Mesodermal cell (in vitro differentiated cells): ENCODE data around the gene OBSL1.

Source experiments
- H3K27ac ChIP-seq: 2 replicates; pipeline ENCODE4 v1.7.0; 2013; ENCODE audit warnings: mild to moderate bottlenecking, low read depth, low read length, moderate library complexity; ENCODE audit not compliant: severe bottlenecking
- H3K36me3 ChIP-seq: 2 replicates; pipeline ENCODE4 v1.7.1; 2013; ENCODE audit warnings: mild to moderate bottlenecking, low read length, moderate library complexity; ENCODE audit not compliant: control insufficient read depth, insufficient read depth
- H3K4me1 ChIP-seq: one replicate; pipeline ENCODE4 v1.7.1; 2013; ENCODE audit warnings: mild to moderate bottlenecking, low read length; ENCODE audit not compliant: insufficient read depth, control insufficient read depth, poor library complexity, severe bottlenecking
- H3K4me3 ChIP-seq: 2 replicates; pipeline ENCODE4 v1.7.0; 2013; ENCODE audit warnings: low read length, control low read depth, mild to moderate bottlenecking; ENCODE audit not compliant: insufficient read depth, poor library complexity, severe bottlenecking; ENCODE audit errors: extremely low read depth
- H3K9me3 ChIP-seq: 2 replicates; pipeline ENCODE4 v1.7.1; 2013; ENCODE audit warnings: mild to moderate bottlenecking, low read length, moderate library complexity; ENCODE audit not compliant: control insufficient read depth
- WGBS, 2 experiments: methylation state at CpG; one replicate each; pipeline ENCODE4 v1.1.5; 2013; ENCODE audit warnings: missing lambda C conversion rate in 2 of 2; ENCODE audit not compliant: insufficient coverage in 2 of 2; 5-methylcytosine and 5-hydroxymethylcytosine counted together

The OBSL1 gene

GRCh38 chr2:219525533-219526232, 45.7 kb downstream of the OBSL1 start:
- H3K4me3 ChIP-seq: no peak overlapping the region
- H3K27ac ChIP-seq: peak overlapping the region; percentile 38
- H3K9me3 ChIP-seq: no peaks in the 10 kb centered on the region
- peaks cover 54% of the 10 kb centered on the region for H3K4me1 ChIP-seq
- no peaks in the 10 kb centered on the region for H3K36me3 ChIP-seq
- WGBS, 2 experiments: 48 to 63% methylated on average over 3 to 5 of the region's 9 CpGs

GRCh38 chr2:219524817-219525216, 46.5 kb downstream of the OBSL1 start:
- Histone ChIP-seq H3K4me3 (no peak overlapping the region), H3K9me3 (no peaks in the 10 kb centered on the region), H3K36me3 (no peaks in the 10 kb centered on the region), H3K4me1 (peaks cover 60% of the 10 kb centered on the region), H3K27ac (no peak overlapping the region)
- 91 to 100% methylated on average over 1 of the region's 2 CpGs for WGBS, 2 experiments

GRCh38 chr2:219523031-219523671, 48.2 kb downstream of the OBSL1 start:
- Histone ChIP-seq H3K27ac (peak overlapping the region; percentile 29), H3K4me3 (peak overlapping the region; percentile 21), H3K4me1 (peaks cover 56% of the 10 kb centered on the region)

GRCh38 chr2:219522111-219523030, 49.0 kb downstream of the OBSL1 start:
- H3K4me3 ChIP-seq: peak overlapping the region; percentile 21

More at GRCh38 chr2:219523031-219523671, 48.2 kb downstream of the OBSL1 start:
- Histone ChIP-seq H3K36me3 (no peaks in the 10 kb centered on the region), H3K9me3 (no peaks in the 10 kb centered on the region)
- WGBS, 2 experiments: 14 to 30% methylated on average over 15 of the region's 24 CpGs

GRCh38 chr2:219521066-219521880, 50.1 kb downstream of the OBSL1 start:
- no peak overlapping the region for H3K4me3 ChIP-seq
- WGBS, 2 experiments: 7% methylated on average over 9 to 11 of the region's 14 CpGs
- peak overlapping the region; percentile 84 for H3K27ac ChIP-seq
- no peaks in the 10 kb centered on the region for H3K9me3 ChIP-seq
- H3K4me1 ChIP-seq: peaks cover 41% of the 10 kb centered on the region
- H3K36me3 ChIP-seq: no peaks in the 10 kb centered on the region

More at GRCh38 chr2:219522111-219523030, 49.0 kb downstream of the OBSL1 start:
- Histone ChIP-seq H3K27ac (peak overlapping the region; percentile 84), H3K4me1 (peaks cover 52% of the 10 kb centered on the region), H3K9me3 (no peaks in the 10 kb centered on the region), H3K36me3 (no peaks in the 10 kb centered on the region)
- 4 to 5% methylated on average over 45 to 48 of the region's 70 CpGs for WGBS, 2 experiments

- H3K36me3 ChIP-seq: no peaks in the 10 kb centered on the region
- H3K9me3 ChIP-seq: no peaks in the 10 kb centered on the region
- H3K27ac ChIP-seq: no peak overlapping the region
- H3K4me1 ChIP-seq: peaks cover 30% of the 10 kb centered on the region
- WGBS, 2 experiments: 74 to 77% methylated on average over 6 to 8 of the region's 8 CpGs
- no peak overlapping the region for H3K4me3 ChIP-seq
Observed at GRCh38 chr2:219520079-219520478, 51.3 kb downstream of the OBSL1 start.

- no peak overlapping the region for H3K4me3 ChIP-seq
- H3K27ac ChIP-seq: no peak overlapping the region
- WGBS, 2 experiments: 87 to 98% methylated on average over 7 to 9 of the region's 9 CpGs
- H3K36me3 ChIP-seq: no peaks in the 10 kb centered on the region
- peaks cover 31% of the 10 kb centered on the region for H3K4me1 ChIP-seq
- no peaks in the 10 kb centered on the region for H3K9me3 ChIP-seq
Observed at GRCh38 chr2:219519526-219519916, 51.8 kb downstream of the OBSL1 start.

- no peaks in the 10 kb centered on the region for H3K36me3 ChIP-seq
- H3K9me3 ChIP-seq: no peaks in the 10 kb centered on the region
- H3K4me3 ChIP-seq: no peak overlapping the region
- H3K27ac ChIP-seq: no peak overlapping the region
- 69 to 74% methylated on average over 6 to 8 of the region's 10 CpGs for WGBS, 2 experiments
- H3K4me1 ChIP-seq: peaks cover 40% of the 10 kb centered on the region
Observed at GRCh38 chr2:219517954-219518778, 53.2 kb downstream of the OBSL1 start.

- Histone ChIP-seq H3K36me3 (no peaks in the 10 kb centered on the region), H3K27ac (no peak overlapping the region), H3K9me3 (no peaks in the 10 kb centered on the region), H3K4me1 (peaks cover 48% of the 10 kb centered on the region), H3K4me3 (no peak overlapping the region)
- WGBS, 2 experiments: 83 to 89% methylated on average over 5 of the region's 7 CpGs
Observed at GRCh38 chr2:219516888-219517287, 54.5 kb downstream of the OBSL1 start.
